ENCODE data around the gene SAE1. TPM values are rescaled to one million over a fixed set of nuclear protein-coding genes. Genes with fewer than 3 reads are reported as not detected.

Gene SAE1
- total RNA-seq, 1 donor from 2014 or later, result 151 TPM

- H3K9me3 Mint-ChIP-seq, result no peaks in the 10 kb centered on the region
- H3K36me3 Mint-ChIP-seq (ENCODE audit: low read depth), result peaks cover 53% of the 10 kb centered on the region
- intact Hi-C loops (cut with micrococcal nuclease), result no loop called here
- peaks cover 12% of the 10 kb centered on the region for H3K4me1 Mint-ChIP-seq
- H3K4me3 Mint-ChIP-seq, result no peak overlapping the region
- no peaks in the 10 kb centered on the region for H3K27me3 Mint-ChIP-seq
- DNase-seq, result no peak
- no peak overlapping the region for H3K27ac Mint-ChIP-seq
Observed at GRCh38 chr19:47200530-47200929, 69.9 kb downstream of the SAE1 start.

- no peak for DNase-seq
- Mint-ChIP-seq H3K27ac (peak overlapping the region; percentile 66), H3K4me3 (no peak overlapping the region), H3K9me3 (no peaks in the 10 kb centered on the region), H3K36me3 (ENCODE audit: low read depth) (peaks cover 56% of the 10 kb centered on the region), H3K27me3 (no peaks in the 10 kb centered on the region), H3K4me1 (peaks cover 12% of the 10 kb centered on the region)
- intact Hi-C loops (cut with micrococcal nuclease), result no loop called here
Observed at GRCh38 chr19:47203254-47203653, 72.6 kb downstream of the SAE1 start.

- H3K9me3 Mint-ChIP-seq, result no peaks in the 10 kb centered on the region
- no peak for DNase-seq
- peak overlapping the region; percentile 49 for H3K27ac Mint-ChIP-seq
- intact Hi-C loops (cut with micrococcal nuclease), result loop anchor here (1.0 to 2.0 kb wide), 3 partner anchors 21 to 60 kb away; partner anchors contain the start of gene BBC3
- H3K27me3 Mint-ChIP-seq, result no peaks in the 10 kb centered on the region
- H3K4me3 Mint-ChIP-seq, result no peak overlapping the region
- peaks cover 46% of the 10 kb centered on the region for H3K36me3 Mint-ChIP-seq (ENCODE audit: low read depth)
- H3K4me1 Mint-ChIP-seq, result peaks cover 8% of the 10 kb centered on the region
Observed at GRCh38 chr19:47209319-47210179, 78.9 kb downstream of the SAE1 start.

GRCh38 chr19:47210180-47210490 is 79.5 kb downstream of the SAE1 start:
- Mint-ChIP-seq H3K4me3 (no peak overlapping the region), H3K27me3 (no peaks in the 10 kb centered on the region), H3K27ac (no peak overlapping the region), H3K4me1 (peaks cover 8% of the 10 kb centered on the region), H3K36me3 (ENCODE audit: low read depth) (peaks cover 40% of the 10 kb centered on the region), H3K9me3 (no peaks in the 10 kb centered on the region)
- intact Hi-C loops (cut with micrococcal nuclease), result loop anchor here (1.0 to 2.0 kb wide), 3 partner anchors 21 to 61 kb away; partner anchors contain the start of gene BBC3
- DNase-seq, result no peak

GRCh38 chr19:47210689-47211316 is 80.2 kb downstream of the SAE1 start:
- no peaks in the 10 kb centered on the region for H3K9me3 Mint-ChIP-seq
- H3K4me3 Mint-ChIP-seq, result no peak overlapping the region
- peak; percentile 94 for DNase-seq
- H3K4me1 Mint-ChIP-seq, result peaks cover 8% of the 10 kb centered on the region
- H3K27ac Mint-ChIP-seq, result peak overlapping the region; percentile 61
- intact Hi-C loops (cut with micrococcal nuclease), result loop anchor here (1.0 to 2.0 kb wide), 3 partner anchors 20 to 62 kb away; partner anchors contain the start of gene BBC3
- H3K27me3 Mint-ChIP-seq, result no peaks in the 10 kb centered on the region
- peaks cover 37% of the 10 kb centered on the region for H3K36me3 Mint-ChIP-seq (ENCODE audit: low read depth)

- Mint-ChIP-seq H3K36me3 (ENCODE audit: low read depth) (peaks cover 12% of the 10 kb centered on the region), H3K4me3 (no peak overlapping the region), H3K27ac (no peak overlapping the region), H3K27me3 (no peaks in the 10 kb centered on the region), H3K4me1 (peaks cover 3% of the 10 kb centered on the region), H3K9me3 (no peaks in the 10 kb centered on the region)
- no peak for DNase-seq
- intact Hi-C loops (cut with micrococcal nuclease), result no loop called here
Observed at GRCh38 chr19:47215581-47215980, 84.9 kb downstream of the SAE1 start.

- no peak overlapping the region for H3K4me3 Mint-ChIP-seq
- DNase-seq, result no peak
- H3K36me3 Mint-ChIP-seq (ENCODE audit: low read depth), result peaks cover 24% of the 10 kb centered on the region
- intact Hi-C loops (cut with micrococcal nuclease), result no loop called here
- H3K4me1 Mint-ChIP-seq, result peaks cover 6% of the 10 kb centered on the region
- no peaks in the 10 kb centered on the region for H3K27me3 Mint-ChIP-seq
- no peak overlapping the region for H3K27ac Mint-ChIP-seq
- H3K9me3 Mint-ChIP-seq, result no peaks in the 10 kb centered on the region
Observed at GRCh38 chr19:47221080-47221841, 90.6 kb downstream of the SAE1 start.

- Mint-ChIP-seq H3K27me3 (no peaks in the 10 kb centered on the region), H3K9me3 (no peaks in the 10 kb centered on the region), H3K36me3 (ENCODE audit: low read depth) (peaks cover 27% of the 10 kb centered on the region), H3K27ac (no peak overlapping the region), H3K4me3 (no peak overlapping the region), H3K4me1 (peaks cover 7% of the 10 kb centered on the region)
- no peak for DNase-seq
- intact Hi-C loops (cut with micrococcal nuclease), result no loop called here
Observed at GRCh38 chr19:47221890-47222289, 91.3 kb downstream of the SAE1 start.

- H3K27me3 Mint-ChIP-seq, result no peaks in the 10 kb centered on the region
- H3K4me1 Mint-ChIP-seq, result peaks cover 13% of the 10 kb centered on the region
- H3K27ac Mint-ChIP-seq, result peak overlapping the region; percentile 92
- no peaks in the 10 kb centered on the region for H3K9me3 Mint-ChIP-seq
- peaks cover 24% of the 10 kb centered on the region for H3K36me3 Mint-ChIP-seq (ENCODE audit: low read depth)
- DNase-seq, result peak; percentile 96
- intact Hi-C loops (cut with micrococcal nuclease), result loop anchor here (1.0 to 5.0 kb wide), 4 partner anchors 31 to 94 kb away; partner anchors contain the start of genes CCDC9 and SAE1
- peak overlapping the region; percentile 88 for H3K4me3 Mint-ChIP-seq
Observed at GRCh38 chr19:47225746-47226425, 95.3 kb downstream of the SAE1 start.

- Mint-ChIP-seq H3K27me3 (no peaks in the 10 kb centered on the region), H3K9me3 (no peaks in the 10 kb centered on the region), H3K36me3 (ENCODE audit: low read depth) (peaks cover 21% of the 10 kb centered on the region), H3K4me3 (peak overlapping the region; percentile 88), H3K27ac (peak overlapping the region; percentile 92), H3K4me1 (peaks cover 18% of the 10 kb centered on the region)
- peak; percentile 93 for DNase-seq
- intact Hi-C loops (cut with micrococcal nuclease), result loop anchor here (1.0 to 5.0 kb wide), 5 partner anchors 30 to 94 kb away; partner anchors contain the start of genes CCDC9 and SAE1
Observed at GRCh38 chr19:47226426-47227351, 96.1 kb downstream of the SAE1 start.

- peak; percentile 90 for DNase-seq
- no peaks in the 10 kb centered on the region for H3K9me3 Mint-ChIP-seq
- H3K27ac Mint-ChIP-seq, result peak overlapping the region; percentile 92
- intact Hi-C loops (cut with micrococcal nuclease), result loop anchor here (1.0 to 5.0 kb wide), 4 partner anchors 29 to 95 kb away; partner anchors contain the start of genes CCDC9 and SAE1
- peaks cover 14% of the 10 kb centered on the region for H3K36me3 Mint-ChIP-seq (ENCODE audit: low read depth)
- peak overlapping the region; percentile 88 for H3K4me3 Mint-ChIP-seq
- H3K27me3 Mint-ChIP-seq, result no peaks in the 10 kb centered on the region
- peaks cover 25% of the 10 kb centered on the region for H3K4me1 Mint-ChIP-seq
Observed at GRCh38 chr19:47227352-47228167, 96.9 kb downstream of the SAE1 start.

All from activated CD4-positive, alpha-beta T cell treated with anti-CD3 and anti-CD28 coated beads, Interleukin-2, amount 10 ng/mL, durations not matched to agents 24 days and 14 days (primary cell).